H1 (cell line): ENCODE results near the gene OGFOD3. TPM values are rescaled to one million over a fixed set of nuclear protein-coding genes. Genes with fewer than 3 reads are reported as not detected.

Experiments used
- CTCF ChIA-PET: fragments of 300-600 bp; sonication (Branson Sonifier 250); formaldehyde crosslinking; loops from one replicate; lab custom pipeline; 2021; ENCODE audit not compliant: partially characterized antibody; lab: Charles Lee
- POLR2A ChIA-PET: fragments of 300-600 bp; sonication (Branson Sonifier 250); formaldehyde crosslinking; loops from one replicate; lab custom pipeline; 2021; ENCODE audit warnings: inconsistent platforms; ENCODE audit not compliant: partially characterized antibody; lab: Charles Lee
- DNase-seq, 2 experiments: peaks; one replicate each; pipeline versions ENCODE4 v3.0.0 to v3.0.0-alpha.2; 2010 to 2022; ENCODE audit warnings: low spot score in 2 of 2, low read depth in 1 of 2, mixed read lengths in 1 of 2
- FAIRE-seq: peaks from 2 replicates; lab custom pipeline; 2011; peaks lifted over from hg19 to GRCh38; lab: Jason Lieb, UNC
- H2AFZ ChIP-seq: 2 replicates; pipeline ENCODE4 v1.8.1; 2012; ENCODE audit warnings: low read length, inconsistent platforms
- H2AK5ac ChIP-seq: 2 replicates; pipeline ENCODE4 v1.6.1; 2013; ENCODE audit warnings: low read depth, low read length
- H2BK120ac ChIP-seq: replicated peaks from 2 replicates; pipeline ENCODE3; 2013; ENCODE audit warnings: low read depth, low read length, inconsistent platforms
- H2BK12ac ChIP-seq: 2 replicates; pipeline ENCODE4 v1.6.1; 2013; ENCODE audit warnings: low read depth, low read length
- H2BK15ac ChIP-seq: 2 replicates; pipeline ENCODE4 v1.6.1; 2013; ENCODE audit warnings: low read length
- H2BK20ac ChIP-seq: 2 replicates; pipeline ENCODE4 v1.6.1; 2013; ENCODE audit warnings: low read length
- H2BK5ac ChIP-seq: 2 replicates; pipeline ENCODE4 v1.6.1; 2013; ENCODE audit warnings: low read depth, low read length
- H3K14ac ChIP-seq: 2 replicates; pipeline ENCODE4 v1.6.1; 2013; ENCODE audit warnings: inconsistent platforms; ENCODE audit not compliant: insufficient read length
- H3K18ac ChIP-seq: 2 replicates; pipeline ENCODE4 v1.6.1; 2013; ENCODE audit warnings: low read length; ENCODE audit errors: extremely low read depth
- H3K23ac ChIP-seq: 2 replicates; pipeline ENCODE4 v1.6.1; 2013; ENCODE audit warnings: inconsistent platforms; ENCODE audit not compliant: insufficient read length
- H3K23me2 ChIP-seq: 2 replicates; pipeline ENCODE4 v1.6.1; 2013; ENCODE audit warnings: low read depth, low read length
- H3K27ac ChIP-seq: 2 replicates; pipeline ENCODE4 v1.6.1; 2011; ENCODE audit warnings: low read depth, low read length, inconsistent platforms
- H3K27me3 ChIP-seq, 4 experiments: replicated peaks in 1 of 4; 1 replicate in 1 of 4; 2 replicates in 3 of 4; pipeline versions ENCODE4 v1.6.1 to v1.8.1; 2011 to 2013; ENCODE audit warnings: low read length in 3 of 4, mild to moderate bottlenecking in 3 of 4, inconsistent platforms in 2 of 4, mixed read lengths in 2 of 4, moderate library complexity in 1 of 4; ENCODE audit not compliant: control insufficient read depth in 3 of 4, insufficient read depth in 3 of 4; ENCODE audit errors: extremely low read depth in 1 of 4
- H3K36me3 ChIP-seq, 4 experiments: 2 replicates each; pipeline versions ENCODE4 v1.6.1 to v1.8.1; 2011 to 2013; ENCODE audit warnings: mild to moderate bottlenecking in 4 of 4, low read length in 3 of 4, moderate library complexity in 2 of 4, control low read depth in 1 of 4, inconsistent platforms in 1 of 4; ENCODE audit not compliant: insufficient read depth in 4 of 4, control insufficient read depth in 2 of 4
- H3K4ac ChIP-seq: replicated peaks from 2 replicates; pipeline ENCODE3; 2013; ENCODE audit warnings: low read length, low read depth, mixed read lengths, inconsistent platforms; ENCODE audit not compliant: insufficient read length
- H3K4me1 ChIP-seq, 4 experiments: replicated peaks in 1 of 4; 1 replicate in 1 of 4; 2 replicates in 3 of 4; pipeline versions ENCODE4 v1.6.1 to v1.8.1; 2011 to 2013; ENCODE audit warnings: low read length in 3 of 4, inconsistent platforms in 2 of 4, mixed read lengths in 1 of 4; ENCODE audit not compliant: insufficient read depth in 4 of 4, control insufficient read depth in 3 of 4
- H3K4me2 ChIP-seq, 2 experiments: 2 replicates each; pipeline versions ENCODE4 v1.6.1 to v1.8.1; 2011 to 2013; ENCODE audit warnings: low read depth in 2 of 2, low read length in 2 of 2, control low read depth in 1 of 2, inconsistent platforms in 1 of 2, mild to moderate bottlenecking in 1 of 2; ENCODE audit not compliant: insufficient read depth in 1 of 2
- H3K4me3 ChIP-seq, 4 experiments: fragments of 200-600, 300-600 bp in 1 of 4; sonication (generic), shearing (Covaris generic), sonication (Bioruptor Twin) in 1 of 4; 2 replicates each; pipeline versions ENCODE4 v1.5.1 to v1.8.1; 2011 to 2016; ENCODE audit warnings: low read length in 4 of 4, low read depth in 3 of 4, control low read depth in 2 of 4, inconsistent platforms in 2 of 4, mild to moderate bottlenecking in 2 of 4, mixed read lengths in 1 of 4, moderate library complexity in 1 of 4; ENCODE audit not compliant: insufficient read depth in 2 of 4; ENCODE audit errors: extremely low read depth in 1 of 4
- H3K56ac ChIP-seq: replicated peaks from 2 replicates; pipeline ENCODE3; 2013; ENCODE audit warnings: low read depth, mild to moderate bottlenecking, mixed read lengths, low read length, inconsistent platforms; ENCODE audit not compliant: insufficient read length
- H3K79me1 ChIP-seq: 2 replicates; pipeline ENCODE4 v1.6.1; 2013; ENCODE audit warnings: low read depth, low read length, control low read depth
- H3K79me2 ChIP-seq, 2 experiments: 2 replicates each; pipeline versions ENCODE4 v1.6.1 to v1.8.1; 2012 to 2013; ENCODE audit warnings: low read length in 2 of 2, mild to moderate bottlenecking in 2 of 2, inconsistent platforms in 1 of 2; ENCODE audit not compliant: insufficient read depth in 2 of 2, control insufficient read depth in 1 of 2
- H3K9ac ChIP-seq, 4 experiments: replicated peaks in 1 of 4; 1 replicate in 1 of 4; 2 replicates in 3 of 4; pipeline versions ENCODE4 v1.6.1 to v1.8.1; 2011 to 2013; ENCODE audit warnings: low read depth in 3 of 4, low read length in 3 of 4, control low read depth in 2 of 4, mild to moderate bottlenecking in 2 of 4, moderate library complexity in 2 of 4, inconsistent platforms in 1 of 4; ENCODE audit errors: extremely low read depth in 1 of 4
- H3K9me3 ChIP-seq, 2 experiments: 2 replicates each; pipeline versions ENCODE4 v1.6.1 to v1.8.1; 2012 to 2013; ENCODE audit warnings: mild to moderate bottlenecking in 2 of 2, moderate library complexity in 2 of 2, control low read depth in 1 of 2, inconsistent platforms in 1 of 2, low read depth in 1 of 2, low read length in 1 of 2, mixed read lengths in 1 of 2; ENCODE audit not compliant: insufficient read depth in 2 of 2
- H4K20me1 ChIP-seq, 2 experiments: replicated peaks in 1 of 2; 2 replicates each; pipeline versions ENCODE3 to v1.8.1; 2011 to 2013; ENCODE audit warnings: inconsistent platforms in 2 of 2, low read length in 2 of 2, mild to moderate bottlenecking in 1 of 2; ENCODE audit not compliant: insufficient read depth in 2 of 2, control insufficient read depth in 1 of 2
- H4K5ac ChIP-seq: 2 replicates; pipeline ENCODE4 v1.6.1; 2013; ENCODE audit warnings: low read length, low read depth, mixed read lengths, inconsistent platforms; ENCODE audit not compliant: insufficient read length
- H4K8ac ChIP-seq: 2 replicates; pipeline ENCODE4 v1.8.0; 2013; ENCODE audit warnings: mild to moderate bottlenecking, moderate library complexity, low read length, inconsistent platforms; ENCODE audit not compliant: insufficient read depth; ENCODE audit errors: extremely low read depth
- H4K91ac ChIP-seq: replicated peaks from 2 replicates; pipeline ENCODE3; 2013; ENCODE audit warnings: low read length, mixed read lengths, inconsistent platforms; ENCODE audit not compliant: insufficient read length
- BCL11A ChIP-seq, 2 experiments: IDR thresholded peaks; one replicate each; pipeline ENCODE4 v1.6.1; 2011; ENCODE audit warnings: low read depth in 2 of 2, low read length in 2 of 2, mild to moderate bottlenecking in 2 of 2
- CHD1 ChIP-seq: IDR thresholded peaks from 2 replicates; pipeline ENCODE4 v1.6.1; 2012; ENCODE audit warnings: low read depth, low read length, improper control_type of control experiment
- JUN ChIP-seq: IDR thresholded peaks from 2 replicates; pipeline ENCODE4 v1.6.1; 2011; ENCODE audit warnings: low read depth, mild to moderate bottlenecking, improper control_type of control experiment, low read length
- MAX ChIP-seq: IDR thresholded peaks from 2 replicates; pipeline ENCODE4 v1.6.1; 2012; ENCODE audit warnings: inconsistent platforms
- SIX5 ChIP-seq: IDR thresholded peaks from 2 replicates; pipeline ENCODE4 v1.6.1; 2011; ENCODE audit warnings: mild to moderate bottlenecking, low read depth, low read length
- TCF12 ChIP-seq: IDR thresholded peaks from 2 replicates; pipeline ENCODE4 v1.6.1; 2011; ENCODE audit warnings: low read depth, mild to moderate bottlenecking, low read length
- USF2 ChIP-seq: IDR thresholded peaks from 2 replicates; pipeline ENCODE4 v1.6.1; 2011; ENCODE audit warnings: low read length, improper control_type of control experiment
- WGBS, 2 experiments: shearing (Covaris generic) in 1 of 2; methylation state at CpG; one replicate each; pipeline versions ENCODE4 v1.1.6 to v1.1.7; 2013 to 2015; ENCODE audit warnings: low lambda C conversion rate in 2 of 2, mixed read lengths in 2 of 2, inconsistent platforms in 1 of 2, low coverage in 1 of 2, missing lambda C conversion rate in 1 of 2; ENCODE audit not compliant: insufficient replicate concordance in 2 of 2, insufficient coverage in 1 of 2, insufficient read length in 1 of 2; ENCODE audit errors: extremely low coverage in 1 of 2, missing lambda C conversion rate in 1 of 2; 5-methylcytosine and 5-hydroxymethylcytosine counted together
- polyA plus RNA-seq, 7 experiments: library from polyadenylated mRNA; depleted of rRNA in 3 of 7; stranded (reverse) in 5 of 7; unstranded in 2 of 7; fragments of >200 nt in 5 of 7; fragments of 200-250 nt in 2 of 7; gene quantifications; 1 replicate in 5 of 7; 2 replicates in 1 of 7; 4 replicates in 1 of 7; pipeline versions ENCODE4 v1.2.1 to v1.2.3, GENCODE V29; 2011 to 2013; ENCODE audit warnings: missing spikeins in 2 of 7, mixed read lengths in 2 of 7
- total RNA-seq: library from RNA; stranded (reverse); fragmentation: NEBNext Ultra II Directional; extraction: Animal tissue kit (Norgen Biotek cat#: 25700); gene quantifications from 2 replicates; pipeline ENCODE4 v1.2.1, GENCODE V29; 2021

OGFOD3 gene
- total and polyA plus RNA-seq, 2 of the 8 experiments (the other 6 are each of a cell fraction or from before 2014, with no cell fraction given), result 21.1 to 21.8 TPM

- 88% methylated on average over 26 of the region's 28 CpGs; no CpG with 5 or more reads in 1 of the 2 experiments for WGBS, 2 experiments
- Histone ChIP-seq H3K4ac (no peak overlapping the region), H3K14ac (no peak overlapping the region), H3K56ac (no peak overlapping the region), H3K79me1 (no peaks in the 10 kb centered on the region), H4K8ac (no peak overlapping the region), H2BK120ac (no peak overlapping the region), H3K23ac (no peak overlapping the region), H3K27me3 (no peaks in the 10 kb centered on the region; a peak in 1 of 7 replicates), H3K27ac (no peak overlapping the region), H2BK15ac (no peak overlapping the region), H2BK5ac (no peak overlapping the region), H4K20me1 (no peaks in the 10 kb centered on the region), H3K79me2 (no peaks in the 10 kb centered on the region), H3K4me2 (no peak overlapping the region), H3K18ac (no peak overlapping the region), H2AK5ac (no peak overlapping the region), H4K5ac (no peak overlapping the region), H3K36me3 (no peaks in the 10 kb centered on the region), H3K23me2 (no peaks in the 10 kb centered on the region), H2AFZ (no peak overlapping the region), H3K9ac (no peak overlapping the region), H4K91ac (no peak overlapping the region), H3K4me3 (no peak overlapping the region), H3K4me1 (no peaks in the 10 kb centered on the region; a peak in 1 of 7 replicates), H2BK12ac (no peak overlapping the region), H3K9me3 (peaks cover 0 to 2% of the 10 kb centered on the region in 2 experiments; a peak in 1 of 4 replicates), H2BK20ac (no peak overlapping the region)
- FAIRE-seq (no peak), DNase-seq (no peak)
- TF ChIP-seq MAX (no peak), CHD1 (no peak), JUN (no peak), USF2 (no peak), BCL11A (IDR thresholded peaks at IDR 0.05; ENCODE audit: low read depth in 2 of 2, low read length in 2 of 2) (no peak), SIX5 (no peak), TCF12 (no peak)
- POLR2A ChIA-PET, result interaction anchor here (2.4 kb wide), 1 partner anchor 73 kb away, joined by 4 read pairs; the partner anchor contains the start of gene CSNK1D
- CTCF ChIA-PET, result interaction anchor here (0.6 to 3.3 kb wide), 6 partner anchors 10 to 104 kb away, joined by 3 to 8 read pairs (median 3); partner anchors contain the start of gene SECTM1
These were observed 71.8 kb downstream of the OGFOD3 start for GRCh38 chr17:82346342-82347300.
